Activated T-cell treated with anti-CD3 and anti-CD28 coated beads, Interleukin-2, amount 50 U/mL, for 24 hours (primary cell): ENCODE measurements around the gene OLIG3.

Experiments
- DNase-seq: peaks from one replicate; pipeline ENCODE4 v3.0.0-alpha.2; 2020
- H3K27ac Mint-ChIP-seq: 2 replicates; pipeline ENCODE4 v1.8.0; 2020; ENCODE audit warnings: mild to moderate bottlenecking, mixed read lengths
- H3K27me3 Mint-ChIP-seq: 2 replicates; pipeline ENCODE4 v1.8.0; 2020; ENCODE audit warnings: mixed read lengths
- H3K36me3 Mint-ChIP-seq: 2 replicates; pipeline ENCODE4 v1.8.0; 2020; ENCODE audit warnings: low read depth, mixed read lengths
- H3K4me1 Mint-ChIP-seq: 2 replicates; pipeline ENCODE4 v1.8.0; 2020; ENCODE audit warnings: low read depth, mixed read lengths
- H3K4me3 Mint-ChIP-seq: 2 replicates; pipeline ENCODE4 v1.8.0; 2020; ENCODE audit warnings: mild to moderate bottlenecking, moderate library complexity, mixed read lengths
- H3K9me3 Mint-ChIP-seq: 2 replicates; pipeline ENCODE4 v1.8.0; 2020; ENCODE audit warnings: mixed read lengths

Gene OLIG3

GRCh38 chr6:137490006-137490905 lies 3.9 kb downstream of the OLIG3 start:
- H3K4me1 Mint-ChIP-seq, result peaks cover 66% of the 10 kb centered on the region
- H3K4me3 Mint-ChIP-seq, result no peak overlapping the region
- no peaks in the 10 kb centered on the region for H3K9me3 Mint-ChIP-seq
- no peaks in the 10 kb centered on the region for H3K36me3 Mint-ChIP-seq
- peaks cover 98% of the 10 kb centered on the region for H3K27me3 Mint-ChIP-seq
- no peak overlapping the region for H3K27ac Mint-ChIP-seq
- no peak for DNase-seq

GRCh38 chr6:137489046-137490005 lies 4.9 kb downstream of the OLIG3 start:
- no peak overlapping the region for H3K27ac Mint-ChIP-seq
- H3K4me3 Mint-ChIP-seq, result peak overlapping the region; percentile 65
- no peaks in the 10 kb centered on the region for H3K9me3 Mint-ChIP-seq
- H3K36me3 Mint-ChIP-seq, result no peaks in the 10 kb centered on the region
- DNase-seq, result peak; percentile 42
- H3K4me1 Mint-ChIP-seq, result peaks cover 58% of the 10 kb centered on the region
- H3K27me3 Mint-ChIP-seq, result peaks cover 93% of the 10 kb centered on the region

GRCh38 chr6:137488150-137489045 lies 5.8 kb downstream of the OLIG3 start:
- Mint-ChIP-seq H3K27me3 (peaks cover 93% of the 10 kb centered on the region), H3K9me3 (no peaks in the 10 kb centered on the region), H3K4me1 (peaks cover 49% of the 10 kb centered on the region), H3K36me3 (no peaks in the 10 kb centered on the region), H3K27ac (no peak overlapping the region), H3K4me3 (peak overlapping the region; percentile 65)
- DNase-seq, result peak; percentile 50

- H3K4me3 Mint-ChIP-seq, result peak overlapping the region; percentile 33
- no peak for DNase-seq
- peaks cover 88% of the 10 kb centered on the region for H3K27me3 Mint-ChIP-seq
- H3K9me3 Mint-ChIP-seq, result no peaks in the 10 kb centered on the region
- H3K36me3 Mint-ChIP-seq, result no peaks in the 10 kb centered on the region
- no peak overlapping the region for H3K27ac Mint-ChIP-seq
- H3K4me1 Mint-ChIP-seq, result peaks cover 44% of the 10 kb centered on the region
Measured at GRCh38 chr6:137487869-137488149, 6.4 kb downstream of the OLIG3 start.

- H3K27me3 Mint-ChIP-seq, result peaks cover 87% of the 10 kb centered on the region
- H3K36me3 Mint-ChIP-seq, result no peaks in the 10 kb centered on the region
- no peak overlapping the region for H3K4me3 Mint-ChIP-seq
- H3K4me1 Mint-ChIP-seq, result peaks cover 39% of the 10 kb centered on the region
- H3K9me3 Mint-ChIP-seq, result no peaks in the 10 kb centered on the region
- H3K27ac Mint-ChIP-seq, result no peak overlapping the region
- no peak for DNase-seq
Measured at GRCh38 chr6:137487181-137487868, 6.9 kb downstream of the OLIG3 start.

- Mint-ChIP-seq H3K36me3 (no peaks in the 10 kb centered on the region), H3K4me1 (peaks cover 32% of the 10 kb centered on the region), H3K27me3 (peaks cover 83% of the 10 kb centered on the region), H3K4me3 (no peak overlapping the region), H3K27ac (no peak overlapping the region), H3K9me3 (no peaks in the 10 kb centered on the region)
- DNase-seq, result no peak
Measured at GRCh38 chr6:137486416-137486815, 7.8 kb downstream of the OLIG3 start.

GRCh38 chr6:137480431-137480830 lies 13.8 kb downstream of the OLIG3 start:
- Mint-ChIP-seq H3K4me3 (no peak overlapping the region), H3K27me3 (peaks cover 39% of the 10 kb centered on the region), H3K4me1 (no peaks in the 10 kb centered on the region), H3K27ac (no peak overlapping the region), H3K9me3 (no peaks in the 10 kb centered on the region), H3K36me3 (no peaks in the 10 kb centered on the region)
- no peak for DNase-seq

- H3K4me1 Mint-ChIP-seq, result no peaks in the 10 kb centered on the region
- no peaks in the 10 kb centered on the region for H3K36me3 Mint-ChIP-seq
- peaks cover 21% of the 10 kb centered on the region for H3K27me3 Mint-ChIP-seq
- H3K9me3 Mint-ChIP-seq, result no peaks in the 10 kb centered on the region
- no peak for DNase-seq
- H3K4me3 Mint-ChIP-seq, result no peak overlapping the region
- H3K27ac Mint-ChIP-seq, result no peak overlapping the region
Measured at GRCh38 chr6:137475103-137475502, 19.1 kb downstream of the OLIG3 start.

- no peaks in the 10 kb centered on the region for H3K4me1 Mint-ChIP-seq
- DNase-seq, result no peak
- no peaks in the 10 kb centered on the region for H3K36me3 Mint-ChIP-seq
- H3K27me3 Mint-ChIP-seq, result peaks cover 15% of the 10 kb centered on the region
- no peak overlapping the region for H3K27ac Mint-ChIP-seq
- no peak overlapping the region for H3K4me3 Mint-ChIP-seq
- H3K9me3 Mint-ChIP-seq, result no peaks in the 10 kb centered on the region
Measured at GRCh38 chr6:137473598-137473997, 20.6 kb downstream of the OLIG3 start.

- DNase-seq, result no peak
- H3K27ac Mint-ChIP-seq, result no peak overlapping the region
- H3K4me3 Mint-ChIP-seq, result no peak overlapping the region
- no peaks in the 10 kb centered on the region for H3K4me1 Mint-ChIP-seq
- H3K9me3 Mint-ChIP-seq, result no peaks in the 10 kb centered on the region
- no peaks in the 10 kb centered on the region for H3K36me3 Mint-ChIP-seq
- peaks cover 15% of the 10 kb centered on the region for H3K27me3 Mint-ChIP-seq
Measured at GRCh38 chr6:137472641-137473137, 21.5 kb downstream of the OLIG3 start.

GRCh38 chr6:137471986-137472385 lies 22.2 kb downstream of the OLIG3 start:
- Mint-ChIP-seq H3K4me1 (no peaks in the 10 kb centered on the region), H3K27me3 (peaks cover 15% of the 10 kb centered on the region), H3K27ac (no peak overlapping the region), H3K36me3 (no peaks in the 10 kb centered on the region), H3K4me3 (no peak overlapping the region), H3K9me3 (no peaks in the 10 kb centered on the region)
- no peak for DNase-seq

- Mint-ChIP-seq H3K27ac (no peak overlapping the region), H3K4me1 (no peaks in the 10 kb centered on the region), H3K27me3 (peaks cover 15% of the 10 kb centered on the region), H3K4me3 (no peak overlapping the region), H3K36me3 (no peaks in the 10 kb centered on the region), H3K9me3 (no peaks in the 10 kb centered on the region)
- DNase-seq, result no peak
Measured at GRCh38 chr6:137471497-137471896, 22.7 kb downstream of the OLIG3 start.

GRCh38 chr6:137467211-137467610 lies 27.0 kb downstream of the OLIG3 start:
- DNase-seq, result no peak
- no peak overlapping the region for H3K27ac Mint-ChIP-seq
- no peaks in the 10 kb centered on the region for H3K9me3 Mint-ChIP-seq
- H3K4me1 Mint-ChIP-seq, result no peaks in the 10 kb centered on the region
- no peak overlapping the region for H3K4me3 Mint-ChIP-seq
- H3K36me3 Mint-ChIP-seq, result no peaks in the 10 kb centered on the region
- no peaks in the 10 kb centered on the region for H3K27me3 Mint-ChIP-seq
